Sigmoid colon (tissue), 7 donors: ENCODE results near the gene CCDC137. TPM values are rescaled to one million over a fixed set of nuclear protein-coding genes. Genes with fewer than 3 reads are reported as not detected.

Experiments
- DNase-seq: peaks from one replicate; pipeline ENCODE4 v3.0.0-alpha.2; 2019
- H3K27ac ChIP-seq, 4 donors: fragments of 200-600 bp; sonication (generic); one replicate each; pipeline ENCODE4 v1.5.1; 2016 to 2019; ENCODE audit warnings: mild to moderate bottlenecking in 1 of 4
- H3K27me3 ChIP-seq, 3 donors: fragments of 200-600 bp; sonication (generic); one replicate each; pipeline ENCODE4 v1.5.1; 2019; ENCODE audit warnings: mild to moderate bottlenecking in 1 of 3
- H3K36me3 ChIP-seq, 4 donors: fragments of 200-600 bp; sonication (generic); one replicate each; pipeline ENCODE4 v1.5.1; 2016 to 2019
- H3K4me1 ChIP-seq, 4 donors: fragments of 200-600 bp; sonication (generic); one replicate each; pipeline ENCODE4 v1.5.1; 2017 to 2019
- H3K4me3 ChIP-seq, 4 donors: fragments of 200-600 bp; sonication (generic); one replicate each; pipeline ENCODE4 v1.5.1; 2017 to 2019; ENCODE audit warnings: mild to moderate bottlenecking in 2 of 4, moderate library complexity in 1 of 4
- H3K9me3 ChIP-seq, 4 donors: fragments of 200-600 bp in 3 of 4; sonication (generic) in 3 of 4; one replicate each; pipeline versions ENCODE4 v1.5.1 to v1.6.1; 2013 to 2019
- CTCF ChIP-seq, 4 experiments: fragments of 450-650 bp in 3 of 4; fragments of 200-600 bp in 1 of 4; IDR thresholded peaks; one replicate each; pipeline ENCODE4 v1.5.1; 2016 to 2019; ENCODE audit warnings: antibody characterized with exemption in 4 of 4, mild to moderate bottlenecking in 3 of 4, moderate library complexity in 2 of 4
- EP300 ChIP-seq, 4 donors: sonication (generic); formaldehyde crosslinking; IDR thresholded peaks; one replicate each; pipeline ENCODE4 v1.6.1; 2017; ENCODE audit warnings: antibody characterized with exemption in 4 of 4
- POLR2A ChIP-seq, 2 donors: fragments of 450-650 bp; IDR thresholded peaks; one replicate each; pipeline ENCODE4 v1.6.1; 2016; ENCODE audit warnings: antibody characterized with exemption in 2 of 2, mild to moderate bottlenecking in 2 of 2, moderate library complexity in 2 of 2
- POLR2AphosphoS5 ChIP-seq, 4 donors: sonication (generic); formaldehyde crosslinking; IDR thresholded peaks; one replicate each; pipeline ENCODE4 v1.6.1; 2017; ENCODE audit warnings: antibody characterized with exemption in 4 of 4
- WGBS, 2 donors: extraction: QIAGEN DNeasy Blood & Tissue Kit; methylation state at CpG; one replicate each; pipeline ENCODE4 v1.1.7; 2013; 5-methylcytosine and 5-hydroxymethylcytosine counted together
- intact Hi-C: fragments of 100-400 bp; cut with DNase I; formaldehyde crosslinking; loops from one replicate; pipeline ENCODE4 v1.15.1; 2023
- polyA plus RNA-seq, 3 donors: library from polyadenylated mRNA; stranded (reverse); fragments of 200-250 nt; gene quantifications; one replicate each; pipeline ENCODE4 v1.2.3, GENCODE V29; 2013
- total RNA-seq, 4 donors: library from RNA; depleted of rRNA; stranded (reverse); fragments of >200 nt; gene quantifications; one replicate each; pipeline ENCODE4 v1.1.0, GENCODE V29; 2016
- donor health status: healthy with polysubstance abuse.
- donor health status: Bipolar disorder and iron deficiency.
- donor health status: healthy.

Gene CCDC137
- total and polyA plus RNA-seq, 7 donors = 5.5 to 31.1 (median 9.5) TPM

GRCh38 chr17:81665205-81666091 lies 1.1 kb upstream of the CCDC137 start:
- Histone ChIP-seq H3K27ac (peak overlapping the region; percentile 83 to 96 (median 91)), H3K4me1 (peaks cover 0 to 27% (median 26%) of the 10 kb centered on the region in 4 donors), H3K27me3 (no peaks in the 10 kb centered on the region), H3K4me3 (peak overlapping the region; percentile 70 to 95 (median 84)), H3K36me3 (peaks cover 0 to 22% (median 6%) of the 10 kb centered on the region in 4 donors), H3K9me3 (no peaks in the 10 kb centered on the region)
- intact Hi-C loops = loop anchor here (2.0 kb wide), 1 partner anchor 29 kb away; the partner anchor contains the start of genes NPLOC4 and TSPAN10
- 54 to 67% methylated on average over 30 of the region's 30 CpGs for whole genome bisulfite sequencing, 2 donors
- DNase-seq = peak; percentile 61
- TF ChIP-seq EP300 (IDR thresholded peaks at IDR 0.05) (no peak), POLR2A (IDR thresholded peaks at IDR 0.05) (no peak), CTCF (IDR thresholded peaks at IDR 0.05) (no peak), POLR2AphosphoS5 (IDR thresholded peaks at IDR 0.05) (no peak)

GRCh38 chr17:81666092-81666341 lies 520 bp upstream of the CCDC137 start:
- no peak for DNase-seq
- intact Hi-C loops = loop anchor here (2.0 kb wide), 1 partner anchor 29 kb away; the partner anchor contains the start of genes NPLOC4 and TSPAN10
- 0% methylated on average over 16 of the region's 16 CpGs for WGBS, 2 donors
- Histone ChIP-seq H3K36me3 (peaks cover 0 to 28% (median 10%) of the 10 kb centered on the region in 4 donors), H3K27me3 (no peaks in the 10 kb centered on the region), H3K4me3 (peak overlapping the region; percentile 70 to 95 (median 84)), H3K9me3 (no peaks in the 10 kb centered on the region), H3K4me1 (peaks cover 0 to 27% (median 26%) of the 10 kb centered on the region in 4 donors), H3K27ac (peak overlapping the region; percentile 83 to 96 (median 91))
- TF ChIP-seq EP300 (IDR thresholded peaks at IDR 0.05) (no peak), CTCF (IDR thresholded peaks at IDR 0.05) (no peak), POLR2AphosphoS5 (IDR thresholded peaks at IDR 0.05) (no peak), POLR2A (IDR thresholded peaks at IDR 0.05) (no peak)

- WGBS, 2 donors = 88 to 89% methylated on average over 18 of the region's 18 CpGs
- Histone ChIP-seq H3K27ac (no peak overlapping the region), H3K4me3 (peak overlapping the region in 2 of 4 donors; percentile 89 to 95), H3K4me1 (peaks cover 0 to 27% (median 26%) of the 10 kb centered on the region in 4 donors), H3K36me3 (peaks cover 5 to 45% (median 24%) of the 10 kb centered on the region in 4 donors), H3K9me3 (no peaks in the 10 kb centered on the region), H3K27me3 (no peaks in the 10 kb centered on the region)
- intact Hi-C loops = loop anchor here (2.0 kb wide), 1 partner anchor 31 kb away; the partner anchor contains the start of genes NPLOC4 and TSPAN10
- no peak for DNase-seq
- TF ChIP-seq CTCF (IDR thresholded peaks at IDR 0.05) (no peak), EP300 (IDR thresholded peaks at IDR 0.05) (no peak), POLR2AphosphoS5 (IDR thresholded peaks at IDR 0.05) (no peak), POLR2A (IDR thresholded peaks at IDR 0.05) (no peak)
Measured at GRCh38 chr17:81667754-81668153, 1.2 kb downstream of the CCDC137 start.

- Histone ChIP-seq H3K36me3 (peaks cover 9 to 56% (median 29%) of the 10 kb centered on the region in 4 donors), H3K9me3 (no peaks in the 10 kb centered on the region), H3K4me1 (peaks cover 0 to 9% (median 8%) of the 10 kb centered on the region in 4 donors), H3K27ac (no peak overlapping the region), H3K27me3 (no peaks in the 10 kb centered on the region), H3K4me3 (no peak overlapping the region)
- DNase-seq = no peak
- WGBS, 2 donors = 89 to 90% methylated on average over 18 of the region's 18 CpGs
- TF ChIP-seq CTCF (IDR thresholded peaks at IDR 0.05) = no peak
- no peak for TF ChIP-seq EP300 (IDR thresholded peaks at IDR 0.05)
- no peak for TF ChIP-seq POLR2AphosphoS5 (IDR thresholded peaks at IDR 0.05)
- intact Hi-C loops = no loop called here
Measured at GRCh38 chr17:81672504-81672903, 6.0 kb downstream of the CCDC137 start.
